HG02852 (cell line): Measurements from ENCODE around the gene MTCL1.

Experiments used
- ATAC-seq: cut with Tn5 transposase; IDR thresholded peaks from one replicate; pipeline ENCODE4 v1.9.1; 2021; ENCODE audit warnings: mild to moderate bottlenecking, moderate library complexity; ENCODE audit not compliant: unreplicated experiment

MTCL1 gene

GRCh38 chr18:8826971-8827370 is 121.6 kb downstream of the MTCL1 start:
- ATAC-seq = no peak

GRCh38 chr18:8828300-8828699 is 122.9 kb downstream of the MTCL1 start:
- ATAC-seq = no peak

GRCh38 chr18:8828798-8829197 is 123.4 kb downstream of the MTCL1 start:
- ATAC-seq = no peak

- ATAC-seq = no peak
Measured at GRCh38 chr18:8830067-8831060, 125.0 kb downstream of the MTCL1 start.

GRCh38 chr18:8831112-8831511 is 125.8 kb downstream of the MTCL1 start:
- ATAC-seq = no peak

GRCh38 chr18:8831531-8831930 is 126.2 kb downstream of the MTCL1 start:
- no peak for ATAC-seq

- no peak for ATAC-seq
Measured at GRCh38 chr18:8833480-8833879, 128.1 kb downstream of the MTCL1 start.

GRCh38 chr18:8834881-8835280 is 129.5 kb downstream of the MTCL1 start:
- ATAC-seq = no peak

- ATAC-seq = no peak
Measured at GRCh38 chr18:8835521-8835953, 130.2 kb downstream of the MTCL1 start.

GRCh38 chr18:8839281-8839680 is 133.9 kb downstream of the MTCL1 start:
- ATAC-seq = no peak

GRCh38 chr18:8841781-8842485 is 136.6 kb downstream of the MTCL1 start:
- no peak for ATAC-seq

GRCh38 chr18:8842506-8842905 is 137.2 kb downstream of the MTCL1 start:
- ATAC-seq = no peak

- ATAC-seq = no peak
Measured at GRCh38 chr18:8843005-8843404, 137.6 kb downstream of the MTCL1 start.

- ATAC-seq = no peak
Measured at GRCh38 chr18:8844721-8845148, 139.4 kb downstream of the MTCL1 start.

GRCh38 chr18:8845506-8845905 is 140.2 kb downstream of the MTCL1 start:
- no peak for ATAC-seq

- no peak for ATAC-seq
Measured at GRCh38 chr18:8847066-8847755, 141.9 kb downstream of the MTCL1 start.

GRCh38 chr18:8847900-8848299 is 142.5 kb downstream of the MTCL1 start:
- ATAC-seq = no peak

GRCh38 chr18:8848541-8848940 is 143.2 kb downstream of the MTCL1 start:
- no peak for ATAC-seq

GRCh38 chr18:8849696-8850095 is 144.3 kb downstream of the MTCL1 start:
- ATAC-seq = no peak

- no peak for ATAC-seq
Measured at GRCh38 chr18:8851659-8852058, 146.3 kb downstream of the MTCL1 start.

GRCh38 chr18:8854550-8854949 is 149.2 kb downstream of the MTCL1 start:
- no peak for ATAC-seq
